ENCODE data around the gene OXA1L. TPM values are rescaled to one million over a fixed set of nuclear protein-coding genes. Genes with fewer than 3 reads are reported as not detected.

The OXA1L gene
- total RNA-seq, 1 donor from 2014 or later, result 121 TPM

DNA sequence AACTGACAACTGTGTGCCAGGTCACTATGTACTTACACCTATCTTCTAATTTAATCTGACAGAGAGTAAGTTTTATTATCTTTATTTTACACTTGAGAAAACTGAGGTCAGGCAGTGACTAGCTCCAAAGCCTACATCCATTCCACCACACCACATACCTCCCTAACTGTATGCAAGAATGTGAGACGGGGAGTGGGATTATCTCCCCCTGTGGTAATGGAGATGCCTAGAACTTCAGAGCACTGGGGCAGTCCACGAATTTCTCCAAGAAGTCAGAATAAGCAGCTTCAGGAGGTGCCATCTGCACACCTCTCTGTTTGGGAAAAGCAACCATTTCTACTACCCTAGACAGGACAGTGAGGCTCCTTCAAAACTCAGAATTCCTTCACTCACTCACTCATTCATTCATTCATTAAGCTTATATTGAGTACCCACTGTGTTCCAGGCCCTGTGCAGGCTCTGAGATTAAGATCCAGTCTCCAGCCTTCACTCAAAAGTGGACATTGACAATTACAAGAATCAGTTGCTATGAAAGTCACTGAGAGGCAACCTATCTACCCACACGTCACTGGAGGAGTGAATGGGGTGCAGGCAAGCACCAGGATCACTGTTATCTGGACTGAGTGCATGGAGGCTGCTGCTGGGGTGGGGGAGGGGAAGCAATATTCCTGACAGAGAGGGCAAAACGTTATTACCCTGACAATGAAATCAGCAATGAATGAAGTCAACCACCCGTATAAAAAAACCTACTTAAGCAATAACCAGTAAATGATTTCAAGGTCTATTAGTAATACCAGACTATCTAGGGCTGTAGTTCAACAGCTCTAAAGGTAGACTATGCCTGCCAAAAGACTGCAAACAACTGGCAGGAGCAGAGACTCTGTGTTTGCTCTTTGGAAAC, 30.8 kb downstream of the OXA1L start:
- no peaks in the 10 kb centered on the region for H3K36me3 Mint-ChIP-seq (ENCODE audit: low read depth)
- H3K4me3 Mint-ChIP-seq, result no peak overlapping the region
- no peak for DNase-seq (ENCODE audit: low read depth, low spot score)
- TF ChIP-seq, protein P1, sequence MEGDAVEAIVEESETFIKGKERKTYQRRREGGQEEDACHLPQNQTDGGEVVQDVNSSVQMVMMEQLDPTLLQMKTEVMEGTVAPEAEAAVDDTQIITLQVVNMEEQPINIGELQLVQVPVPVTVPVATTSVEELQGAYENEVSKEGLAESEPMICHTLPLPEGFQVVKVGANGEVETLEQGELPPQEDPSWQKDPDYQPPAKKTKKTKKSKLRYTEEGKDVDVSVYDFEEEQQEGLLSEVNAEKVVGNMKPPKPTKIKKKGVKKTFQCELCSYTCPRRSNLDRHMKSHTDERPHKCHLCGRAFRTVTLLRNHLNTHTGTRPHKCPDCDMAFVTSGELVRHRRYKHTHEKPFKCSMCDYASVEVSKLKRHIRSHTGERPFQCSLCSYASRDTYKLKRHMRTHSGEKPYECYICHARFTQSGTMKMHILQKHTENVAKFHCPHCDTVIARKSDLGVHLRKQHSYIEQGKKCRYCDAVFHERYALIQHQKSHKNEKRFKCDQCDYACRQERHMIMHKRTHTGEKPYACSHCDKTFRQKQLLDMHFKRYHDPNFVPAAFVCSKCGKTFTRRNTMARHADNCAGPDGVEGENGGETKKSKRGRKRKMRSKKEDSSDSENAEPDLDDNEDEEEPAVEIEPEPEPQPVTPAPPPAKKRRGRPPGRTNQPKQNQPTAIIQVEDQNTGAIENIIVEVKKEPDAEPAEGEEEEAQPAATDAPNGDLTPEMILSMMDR (conservative IDR thresholded peaks at IDR 0.05), result no peak
- no peaks in the 10 kb centered on the region for H3K4me1 Mint-ChIP-seq
- peaks cover 34% of the 10 kb centered on the region for H3K27me3 Mint-ChIP-seq (ENCODE audit: low read depth)
- no peaks in the 10 kb centered on the region for H3K9me3 Mint-ChIP-seq
- H3K27ac Mint-ChIP-seq (ENCODE audit: unreplicated experiment), result no peak overlapping the region

DNA sequence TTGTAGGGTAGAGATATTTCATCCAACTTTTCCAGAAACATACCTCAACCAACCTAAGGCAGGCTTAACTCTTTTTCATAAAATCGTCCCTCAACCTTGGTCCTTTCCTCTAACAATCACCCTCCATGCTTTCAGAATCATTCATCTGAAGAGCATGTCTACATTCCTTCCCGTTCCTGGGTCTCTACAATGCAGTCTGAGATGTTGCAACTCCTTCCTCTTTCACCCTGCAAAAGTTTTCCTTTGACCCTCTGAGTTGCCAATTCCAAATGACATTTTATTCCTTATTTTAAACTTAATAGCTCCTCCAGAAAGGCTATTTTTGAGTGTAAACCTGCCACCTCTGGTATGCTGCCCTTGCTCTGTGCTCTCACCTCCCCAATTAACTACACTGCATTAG, 32.0 kb downstream of the OXA1L start:
- no peak overlapping the region for H3K27ac Mint-ChIP-seq (ENCODE audit: unreplicated experiment)
- no peaks in the 10 kb centered on the region for H3K9me3 Mint-ChIP-seq
- no peak overlapping the region for H3K4me3 Mint-ChIP-seq
- DNase-seq (ENCODE audit: low read depth, low spot score), result no peak
- peaks cover 34% of the 10 kb centered on the region for H3K27me3 Mint-ChIP-seq (ENCODE audit: low read depth)
- TF ChIP-seq, protein P1 (conservative IDR thresholded peaks at IDR 0.05), result no peak
- H3K36me3 Mint-ChIP-seq (ENCODE audit: low read depth), result no peaks in the 10 kb centered on the region
- H3K4me1 Mint-ChIP-seq, result no peaks in the 10 kb centered on the region

DNA sequence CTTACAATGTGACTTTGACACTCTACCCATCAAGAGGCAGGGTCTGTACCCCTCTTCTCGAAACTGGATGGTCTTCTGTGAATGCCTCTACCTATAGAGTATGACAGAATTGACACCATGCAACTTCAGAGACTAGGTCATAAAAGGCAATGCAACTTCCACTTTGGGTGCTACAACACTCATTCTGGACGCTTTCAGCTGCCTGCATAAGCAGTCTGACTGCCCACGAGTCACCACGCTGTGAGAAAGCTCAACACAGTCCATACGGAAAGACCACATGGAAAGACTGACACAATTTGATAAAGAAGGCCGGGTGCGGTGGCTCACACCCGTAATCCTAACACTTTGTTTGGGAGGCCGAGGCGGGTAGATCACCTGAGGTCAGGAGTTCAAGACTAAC, 33.9 kb downstream of the OXA1L start:
- Mint-ChIP-seq H3K4me1 (no peaks in the 10 kb centered on the region), H3K4me3 (no peak overlapping the region), H3K36me3 (ENCODE audit: low read depth) (no peaks in the 10 kb centered on the region), H3K9me3 (no peaks in the 10 kb centered on the region), H3K27ac (ENCODE audit: unreplicated experiment) (no peak overlapping the region), H3K27me3 (ENCODE audit: low read depth) (peaks cover 35% of the 10 kb centered on the region)
- DNase-seq (ENCODE audit: low read depth, low spot score), result no peak
- TF ChIP-seq, protein P1 (conservative IDR thresholded peaks at IDR 0.05), result no peak

DNA sequence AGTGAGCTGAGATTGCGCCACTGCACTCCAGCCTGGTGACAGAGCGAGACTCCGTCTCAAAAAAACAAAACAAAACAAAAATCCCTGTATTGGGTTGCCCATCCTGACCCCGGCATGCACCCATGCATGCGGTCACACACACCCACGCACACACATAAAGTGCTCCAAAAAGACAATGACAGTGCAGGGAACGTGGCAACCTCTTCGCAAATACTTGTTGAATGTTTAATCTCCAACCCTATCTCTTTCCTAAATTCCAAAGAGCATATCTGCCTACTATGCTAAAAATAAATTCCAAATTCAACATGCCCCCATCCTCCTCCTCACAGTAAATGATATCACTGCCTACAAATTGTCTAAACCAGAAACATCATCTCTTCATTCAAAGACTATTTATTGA, 35.2 kb downstream of the OXA1L start:
- H3K36me3 Mint-ChIP-seq (ENCODE audit: low read depth), result no peaks in the 10 kb centered on the region
- H3K4me1 Mint-ChIP-seq, result no peaks in the 10 kb centered on the region
- no peaks in the 10 kb centered on the region for H3K9me3 Mint-ChIP-seq
- H3K27ac Mint-ChIP-seq (ENCODE audit: unreplicated experiment), result no peak overlapping the region
- TF ChIP-seq, protein P1 (conservative IDR thresholded peaks at IDR 0.05), result no peak
- DNase-seq (ENCODE audit: low read depth, low spot score), result no peak
- H3K27me3 Mint-ChIP-seq (ENCODE audit: low read depth), result peaks cover 27% of the 10 kb centered on the region
- H3K4me3 Mint-ChIP-seq, result no peak overlapping the region

DNA sequence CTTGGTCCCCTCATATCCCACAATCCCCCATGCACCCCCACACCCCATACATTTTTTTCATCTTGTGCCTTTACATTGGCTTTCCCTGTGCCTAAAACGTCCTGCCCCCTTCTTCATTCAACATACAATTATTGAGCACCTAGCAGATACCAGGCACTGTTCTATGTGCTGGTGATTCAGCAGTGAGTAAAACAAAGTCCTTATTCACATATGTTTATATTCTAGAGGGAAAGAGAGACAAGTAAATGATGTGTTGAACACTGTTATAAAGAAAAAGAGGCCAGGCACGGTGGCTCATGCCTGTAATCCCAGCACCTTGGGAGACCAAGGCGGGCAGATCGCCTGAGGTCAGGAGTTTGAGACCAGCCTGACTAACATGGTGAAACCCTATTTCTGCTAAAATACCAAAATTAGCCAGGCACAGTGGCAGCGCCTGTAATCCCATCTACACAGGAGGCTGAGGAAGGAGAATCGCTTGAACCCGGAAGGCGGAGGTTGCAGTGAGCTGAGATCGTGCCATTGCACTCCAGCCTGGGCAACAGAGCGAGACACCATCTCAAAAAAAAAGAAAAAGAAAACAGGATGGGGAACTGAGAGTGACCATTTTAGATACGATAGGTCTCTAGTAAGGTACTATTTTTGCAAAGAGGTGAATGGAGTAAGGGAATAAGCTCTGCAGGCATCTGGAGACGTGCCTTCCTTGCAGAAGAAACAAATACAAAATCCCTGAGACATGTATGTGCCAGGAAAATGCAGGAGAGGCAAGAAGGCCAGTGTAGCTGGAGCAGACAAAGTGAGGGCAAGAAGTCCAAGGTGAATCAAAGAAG, 36.6 kb downstream of the OXA1L start:
- Mint-ChIP-seq H3K9me3 (no peaks in the 10 kb centered on the region), H3K36me3 (ENCODE audit: low read depth) (no peaks in the 10 kb centered on the region), H3K4me1 (no peaks in the 10 kb centered on the region), H3K4me3 (no peak overlapping the region), H3K27me3 (ENCODE audit: low read depth) (peaks cover 23% of the 10 kb centered on the region), H3K27ac (ENCODE audit: unreplicated experiment) (no peak overlapping the region)
- no peak for DNase-seq (ENCODE audit: low read depth, low spot score)
- TF ChIP-seq, protein P1 (conservative IDR thresholded peaks at IDR 0.05), result no peak
